Naive thymus-derived CD8-positive, alpha-beta T cell (primary cell): ENCODE measurements around the gene ASTN2. TPM values are rescaled to one million over a fixed set of nuclear protein-coding genes. Genes with fewer than 3 reads are reported as not detected.
A peak's percentile ranks its signal among the peaks of the same experiment; 100 is the strongest.

ENCODE experiments used
- ATAC-seq, 2 donors: fragments of 150-1000 bp; cut with Tn5 transposase in 1 of 2; sonication (Bioruptor Pico), chemical (Tn5 transposase) in 1 of 2; 1 replicate in 1 of 2; 2 replicates in 1 of 2; pipeline ENCODE4 v1.10.0; 2021; ENCODE audit warnings: mild to moderate bottlenecking in 2 of 2, moderate library complexity in 2 of 2
- POLR2A ChIA-PET: fragments of 350-600 bp; sonication (Branson Sonifier 250); formaldehyde crosslinking; loops from one replicate; lab custom pipeline; 2021; ENCODE audit warnings: antibody characterized with exemption; lab: Charles Lee
- DNase-seq, 10 donors: peaks; one replicate each; pipeline versions ENCODE4 v3.0.0 to v3.0.0-alpha.2; 2020 to 2022
- H3K27ac Mint-ChIP-seq, 10 donors: one replicate each; pipeline ENCODE4 v1.8.0; 2020 to 2022; ENCODE audit warnings: mild to moderate bottlenecking in 10 of 10, mixed read lengths in 10 of 10, moderate library complexity in 4 of 10, inconsistent platforms in 1 of 10
- H3K27me3 Mint-ChIP-seq, 5 donors: one replicate each; pipeline ENCODE4 v1.8.0; 2021 to 2022; ENCODE audit warnings: mixed read lengths in 5 of 5
- H3K36me3 Mint-ChIP-seq, 3 donors: one replicate each; pipeline ENCODE4 v1.8.0; 2020 to 2022; ENCODE audit warnings: mixed read lengths in 3 of 3, mild to moderate bottlenecking in 2 of 3, inconsistent platforms in 1 of 3
- H3K4me1 Mint-ChIP-seq, 4 donors: one replicate each; pipeline ENCODE4 v1.8.0; 2021 to 2022; ENCODE audit warnings: mixed read lengths in 4 of 4
- H3K4me3 Mint-ChIP-seq, 10 donors: one replicate each; pipeline ENCODE4 v1.8.0; 2020 to 2022; ENCODE audit warnings: mild to moderate bottlenecking in 10 of 10, mixed read lengths in 10 of 10, moderate library complexity in 6 of 10, inconsistent platforms in 1 of 10
- H3K9me3 Mint-ChIP-seq, 9 donors: one replicate each; pipeline ENCODE4 v1.8.0; 2020 to 2022; ENCODE audit warnings: mixed read lengths in 9 of 9, mild to moderate bottlenecking in 3 of 9, inconsistent platforms in 1 of 9, moderate library complexity in 1 of 9
- polyA plus RNA-seq, 3 donors: library from polyadenylated mRNA; unstranded; fragments of 300-500 nt; fragmentation: Illumina TruSeq; gene quantifications; one replicate each; pipeline ENCODE4 v1.2.3, GENCODE V29; 2021
- total RNA-seq, 8 experiments: library from RNA in 2 of 8; stranded (reverse) in 2 of 8; gene quantifications; one replicate each; pipeline ENCODE4 v1.2.3 and lab custom pipeline; 2021 to 2026

Gene ASTN2
- total and polyA plus RNA-seq, 5 experiments from 2014 or later = 1.2 to 3.8 (median 3.2) TPM

DNA sequence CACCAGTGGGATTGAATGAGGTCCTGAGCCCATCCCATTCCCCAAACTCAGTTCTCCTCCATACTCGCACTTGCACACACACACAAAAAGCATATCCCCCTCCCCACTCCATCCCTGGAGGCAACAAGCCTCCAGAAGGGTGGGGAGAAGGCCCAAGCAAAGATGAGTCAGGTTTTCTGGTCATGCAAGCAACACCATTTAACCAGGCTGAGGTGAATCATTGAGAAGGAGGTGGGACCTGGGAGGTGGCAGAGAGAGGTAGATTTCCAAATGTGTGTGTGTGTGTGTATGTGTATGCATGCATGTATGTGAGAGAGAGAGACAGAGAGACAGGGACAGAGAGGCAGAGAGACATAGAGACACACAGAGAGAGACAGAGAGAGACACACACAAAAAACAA is 913.0 kb downstream of the ASTN2 start:
- H3K27ac Mint-ChIP-seq = no peak overlapping the region
- H3K36me3 Mint-ChIP-seq = peaks cover 0 to 8% (median 8%) of the 10 kb centered on the region in 3 donors
- H3K27me3 Mint-ChIP-seq = peaks cover 0 to 9% (median 0%) of the 10 kb centered on the region in 5 donors
- H3K9me3 Mint-ChIP-seq = peaks cover 0 to 23% (median 3%) of the 10 kb centered on the region in 9 donors
- POLR2A ChIA-PET = no interaction called here
- DNase-seq (no peak), ATAC-seq (no peak)
- peaks cover 0 to 4% (median 0%) of the 10 kb centered on the region in 4 donors for H3K4me1 Mint-ChIP-seq
- no peak overlapping the region for H3K4me3 Mint-ChIP-seq

DNA sequence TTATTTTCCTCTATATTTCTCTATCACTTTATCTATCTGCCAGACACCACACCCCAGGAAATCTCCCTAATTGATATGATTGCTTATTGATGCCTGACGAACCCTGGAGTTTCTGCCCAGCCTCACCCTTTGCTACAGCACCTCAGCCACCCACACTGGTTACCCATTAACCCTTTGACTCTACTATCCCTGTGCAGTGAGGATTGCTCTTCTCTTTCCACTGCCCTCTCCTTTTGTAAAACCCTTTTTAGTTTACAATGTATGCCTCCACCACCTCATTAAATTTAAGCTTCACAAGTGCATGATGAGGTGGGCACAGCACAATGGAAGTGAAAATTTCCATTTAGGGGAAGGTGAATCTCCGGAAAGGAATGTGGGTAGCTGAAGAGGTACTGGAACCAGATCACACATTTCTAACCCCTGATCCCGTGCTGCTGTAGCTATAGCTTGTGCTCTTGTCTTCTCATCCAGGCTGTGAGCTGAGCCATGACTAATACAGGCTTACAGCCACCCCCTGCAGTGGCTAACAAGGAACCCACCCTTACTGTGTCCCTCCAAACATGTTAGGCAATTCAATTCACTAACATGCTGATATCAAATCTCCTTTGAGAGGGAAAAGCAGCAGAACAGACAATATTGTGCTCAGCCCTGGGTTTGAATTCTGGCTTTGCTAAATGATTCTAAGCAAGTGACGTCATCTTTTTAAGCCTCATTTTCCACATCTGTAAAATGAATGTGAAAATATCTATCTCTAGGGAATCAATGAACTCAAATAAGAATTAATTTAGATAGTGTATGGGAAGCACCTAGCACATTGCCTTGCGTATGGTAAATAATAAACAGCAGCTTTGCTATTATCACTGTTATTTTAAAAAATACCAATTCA is 914.6 kb downstream of the ASTN2 start:
- POLR2A ChIA-PET = no interaction called here
- peaks cover 0 to 8% (median 8%) of the 10 kb centered on the region in 3 donors for H3K36me3 Mint-ChIP-seq
- peaks cover 0 to 13% (median 3%) of the 10 kb centered on the region in 9 donors for H3K9me3 Mint-ChIP-seq
- no peak for DNase-seq
- H3K27ac Mint-ChIP-seq = no peak overlapping the region
- H3K4me1 Mint-ChIP-seq = peaks cover 0 to 6% (median 0%) of the 10 kb centered on the region in 4 donors
- peaks cover 0 to 9% (median 0%) of the 10 kb centered on the region in 5 donors for H3K27me3 Mint-ChIP-seq
- no peak overlapping the region for H3K4me3 Mint-ChIP-seq
- ATAC-seq = no peak

DNA sequence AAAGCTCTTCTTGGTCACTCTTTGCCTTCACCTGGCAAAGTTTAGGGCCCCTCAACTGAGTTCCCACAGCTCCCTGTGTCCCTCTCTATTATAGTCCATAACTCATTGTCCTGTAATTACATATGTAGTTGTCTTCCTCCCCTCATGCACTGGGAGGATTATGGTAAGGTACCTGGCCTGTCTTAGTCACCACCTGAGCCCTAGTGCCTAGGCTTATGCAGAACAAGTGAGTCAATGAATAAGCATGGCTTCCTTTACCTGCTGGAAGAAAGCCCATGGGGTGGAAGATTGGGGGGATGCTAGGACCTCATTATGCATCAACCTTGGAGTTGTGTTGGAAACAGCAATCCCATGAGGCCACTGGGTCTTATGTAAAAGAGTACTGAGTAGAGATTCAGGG is 915.4 kb downstream of the ASTN2 start:
- peaks cover 0 to 13% (median 3%) of the 10 kb centered on the region in 9 donors for H3K9me3 Mint-ChIP-seq
- peaks cover 0 to 9% (median 0%) of the 10 kb centered on the region in 5 donors for H3K27me3 Mint-ChIP-seq
- peaks cover 0 to 8% (median 8%) of the 10 kb centered on the region in 3 donors for H3K36me3 Mint-ChIP-seq
- POLR2A ChIA-PET = no interaction called here
- H3K27ac Mint-ChIP-seq = no peak overlapping the region
- no peak overlapping the region for H3K4me3 Mint-ChIP-seq
- DNase-seq (no peak), ATAC-seq (no peak)
- H3K4me1 Mint-ChIP-seq = peaks cover 0 to 6% (median 0%) of the 10 kb centered on the region in 4 donors

DNA sequence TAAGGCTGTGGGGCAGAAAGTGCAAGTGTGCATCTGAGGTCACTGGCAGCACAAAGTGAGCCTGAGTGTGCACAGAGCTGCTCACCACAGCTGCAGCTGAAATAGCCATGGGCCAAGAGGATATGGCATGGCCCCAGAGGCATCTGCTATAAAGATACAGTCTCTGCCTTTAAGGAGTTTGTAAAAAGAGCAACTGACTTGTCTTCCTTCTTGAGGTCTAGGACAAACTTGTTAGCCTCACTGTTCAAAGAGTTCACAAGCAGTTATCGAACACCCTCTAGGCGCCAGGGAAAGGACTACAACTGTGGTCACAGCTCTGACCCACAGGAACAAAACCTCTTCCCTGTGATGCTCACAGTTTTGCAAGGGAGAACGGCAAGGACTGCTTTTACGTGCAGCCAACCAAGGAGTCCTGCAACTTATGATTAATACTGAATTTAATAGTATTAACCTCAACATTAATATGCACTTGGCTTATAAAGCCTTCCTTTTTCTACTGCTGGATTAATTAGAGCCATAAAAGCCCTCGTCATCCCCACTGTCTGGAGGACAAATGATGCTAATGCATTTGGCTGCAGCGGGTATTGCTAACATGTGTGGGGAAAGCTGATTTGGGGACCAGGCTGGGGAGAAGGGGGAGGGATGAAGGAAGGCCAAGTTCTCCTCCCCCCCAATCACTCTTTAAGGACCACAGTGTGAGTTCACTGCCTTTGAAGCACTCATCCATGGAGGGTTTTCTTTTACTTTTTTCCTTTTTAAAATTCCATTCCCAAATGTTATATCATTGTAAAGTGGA is 917.6 kb downstream of the ASTN2 start:
- peaks cover 0 to 8% (median 6%) of the 10 kb centered on the region in 3 donors for H3K36me3 Mint-ChIP-seq
- no peak for ATAC-seq
- POLR2A ChIA-PET = no interaction called here
- no peak for DNase-seq
- H3K27ac Mint-ChIP-seq = no peak overlapping the region
- no peak overlapping the region for H3K4me3 Mint-ChIP-seq
- peaks cover 0 to 7% (median 3%) of the 10 kb centered on the region in 9 donors for H3K9me3 Mint-ChIP-seq
- peaks cover 0 to 5% (median 0%) of the 10 kb centered on the region in 5 donors for H3K27me3 Mint-ChIP-seq
- H3K4me1 Mint-ChIP-seq = peaks cover 0 to 5% (median 0%) of the 10 kb centered on the region in 4 donors

DNA sequence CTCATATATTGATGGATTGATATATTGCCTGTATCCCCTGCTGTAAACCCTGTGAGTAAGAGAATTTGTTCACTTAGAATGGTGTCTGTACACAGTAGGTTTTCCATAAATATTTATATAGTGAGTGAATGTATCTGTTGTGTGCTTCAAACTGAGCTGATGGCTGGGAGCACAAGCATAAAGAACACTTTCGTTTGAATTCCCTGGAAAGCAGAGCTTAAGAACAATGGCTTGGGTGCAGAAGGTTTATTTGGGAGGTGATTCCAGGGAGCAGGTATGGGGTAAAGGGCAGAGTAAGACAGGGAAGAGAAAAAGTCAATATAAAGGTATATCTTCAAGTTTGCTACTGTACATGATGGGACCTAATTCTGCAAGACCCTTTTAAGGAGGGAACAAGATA is 918.7 kb downstream of the ASTN2 start:
- H3K36me3 Mint-ChIP-seq = peaks cover 0 to 3% (median 0%) of the 10 kb centered on the region in 3 donors
- peaks cover 0 to 2% (median 0%) of the 10 kb centered on the region in 4 donors for H3K4me1 Mint-ChIP-seq
- H3K9me3 Mint-ChIP-seq = no peaks in the 10 kb centered on the region
- H3K27ac Mint-ChIP-seq = no peak overlapping the region
- ATAC-seq = no peak
- H3K4me3 Mint-ChIP-seq = no peak overlapping the region
- H3K27me3 Mint-ChIP-seq = no peaks in the 10 kb centered on the region
- DNase-seq = no peak
- POLR2A ChIA-PET = no interaction called here

DNA sequence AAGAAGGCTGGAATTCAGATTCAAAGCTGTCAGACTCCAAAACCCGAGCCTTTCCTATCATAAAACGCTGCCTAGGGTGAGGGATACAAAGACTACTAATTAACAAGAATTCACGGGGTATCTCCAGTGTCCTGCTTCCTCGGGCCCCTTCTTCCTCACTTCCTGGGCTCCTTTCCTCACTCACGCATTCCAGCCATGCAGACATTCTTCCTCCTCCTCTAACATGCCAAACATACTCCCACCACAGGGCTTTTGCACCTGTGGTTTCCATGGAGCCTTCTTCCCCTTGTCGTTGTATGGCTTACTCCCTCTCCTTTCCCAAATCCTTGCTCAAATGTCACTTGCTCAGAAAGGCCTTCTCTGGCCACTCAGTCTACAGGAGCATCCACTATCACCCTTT is 919.1 kb downstream of the ASTN2 start:
- DNase-seq (no peak), ATAC-seq (no peak)
- Mint-ChIP-seq H3K36me3 (peaks cover 0 to under 1% (median 0%) of the 10 kb centered on the region in 3 donors), H3K4me3 (no peak overlapping the region), H3K4me1 (peaks cover 0 to 2% (median 0%) of the 10 kb centered on the region in 4 donors), H3K27me3 (no peaks in the 10 kb centered on the region), H3K27ac (no peak overlapping the region), H3K9me3 (peaks cover 0 to 1% (median 0%) of the 10 kb centered on the region in 9 donors)
- POLR2A ChIA-PET = no interaction called here

DNA sequence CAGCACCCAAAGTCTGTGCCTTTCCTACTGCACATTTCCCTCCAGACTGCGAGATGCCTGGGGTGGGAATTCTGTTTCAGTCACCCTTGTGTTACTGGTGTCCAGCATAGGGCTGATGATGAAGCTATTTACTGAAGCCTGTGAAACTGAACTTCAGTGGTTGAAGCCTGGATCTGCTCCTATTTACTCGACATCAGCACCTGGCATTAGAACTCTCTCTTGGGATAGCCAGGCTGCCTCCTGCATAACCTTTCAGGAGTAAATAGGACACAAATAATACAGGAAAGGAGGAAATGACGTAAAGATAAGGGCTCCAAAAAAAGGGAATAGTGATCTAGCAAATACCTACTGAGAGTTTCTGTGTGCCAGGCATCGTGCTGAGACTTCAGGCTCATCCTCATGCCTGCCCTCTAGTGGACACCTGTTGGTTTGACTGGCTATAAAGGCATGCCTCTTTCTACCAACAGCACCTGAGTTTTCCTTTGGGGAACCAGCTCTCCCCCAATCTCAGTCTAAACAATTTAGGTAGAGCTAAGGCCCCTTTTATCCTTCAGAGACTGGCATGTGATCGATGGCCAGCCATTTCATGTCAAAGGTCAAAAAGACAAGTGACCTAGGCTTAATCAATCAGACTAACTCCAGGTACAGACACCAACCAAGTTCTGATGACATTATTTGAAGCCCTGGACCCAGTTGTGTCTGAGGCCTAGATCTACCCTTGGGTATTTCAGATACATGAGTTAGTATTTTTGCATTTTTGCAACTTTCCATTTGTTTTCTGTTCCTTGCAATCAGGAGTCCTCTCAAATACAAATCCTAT is 919.8 kb downstream of the ASTN2 start:
- peaks cover 0 to 5% (median 0%) of the 10 kb centered on the region in 3 donors for H3K36me3 Mint-ChIP-seq
- H3K27me3 Mint-ChIP-seq = no peaks in the 10 kb centered on the region
- POLR2A ChIA-PET = interaction anchor here (0.6 kb wide), 1 partner anchor 199 kb away, joined by 3 read pairs; no protein-coding TSS in a partner anchor
- no peak overlapping the region for H3K27ac Mint-ChIP-seq
- H3K4me3 Mint-ChIP-seq = no peak overlapping the region
- ATAC-seq (no peak), DNase-seq (peak in 2 of 10 donors; percentile 1 to 3)
- H3K9me3 Mint-ChIP-seq = peaks cover 0 to 6% (median 0%) of the 10 kb centered on the region in 9 donors
- peaks cover 0 to 2% (median 0%) of the 10 kb centered on the region in 4 donors for H3K4me1 Mint-ChIP-seq

DNA sequence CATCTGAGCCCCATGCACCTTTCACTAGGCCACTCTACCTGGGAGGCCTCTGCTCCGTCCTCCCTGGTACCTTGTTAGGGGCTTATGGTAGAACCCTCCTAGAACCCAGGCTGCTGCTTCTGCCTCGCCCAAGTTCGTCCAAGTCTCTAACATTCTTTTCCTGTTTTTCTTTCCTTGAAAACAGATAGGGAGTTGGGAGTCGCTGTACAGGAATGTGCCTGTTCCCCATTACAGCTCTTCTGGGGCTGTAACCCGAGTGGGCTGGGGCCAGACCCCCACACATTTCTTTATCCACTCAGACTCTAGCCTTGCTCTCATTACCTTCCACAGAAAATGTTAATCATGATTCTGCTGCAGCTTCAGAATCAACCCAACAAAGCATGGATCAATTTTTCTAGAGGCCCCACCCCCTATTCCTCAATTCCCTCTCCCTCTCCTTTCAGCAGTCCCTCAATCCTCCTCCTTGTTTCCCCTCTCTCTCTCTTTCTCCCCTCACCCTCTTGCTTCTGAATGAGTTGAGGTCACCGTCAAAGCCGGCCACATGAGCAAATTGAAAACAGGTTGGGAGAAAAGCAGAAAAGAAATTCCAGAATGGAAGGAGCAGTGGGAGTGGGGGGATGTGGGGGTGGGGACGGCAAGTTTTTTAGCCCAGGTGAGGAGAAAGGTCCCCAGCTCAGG is 921.5 kb downstream of the ASTN2 start:
- H3K27me3 Mint-ChIP-seq = no peaks in the 10 kb centered on the region
- POLR2A ChIA-PET = no interaction called here
- H3K27ac Mint-ChIP-seq = no peak overlapping the region
- no peak for ATAC-seq
- DNase-seq = no peak
- H3K36me3 Mint-ChIP-seq = peaks cover 0 to 5% (median 0%) of the 10 kb centered on the region in 3 donors
- peaks cover 0 to 2% (median 0%) of the 10 kb centered on the region in 4 donors for H3K4me1 Mint-ChIP-seq
- H3K9me3 Mint-ChIP-seq = peaks cover 0 to 6% (median 0%) of the 10 kb centered on the region in 9 donors
- H3K4me3 Mint-ChIP-seq = no peak overlapping the region

DNA sequence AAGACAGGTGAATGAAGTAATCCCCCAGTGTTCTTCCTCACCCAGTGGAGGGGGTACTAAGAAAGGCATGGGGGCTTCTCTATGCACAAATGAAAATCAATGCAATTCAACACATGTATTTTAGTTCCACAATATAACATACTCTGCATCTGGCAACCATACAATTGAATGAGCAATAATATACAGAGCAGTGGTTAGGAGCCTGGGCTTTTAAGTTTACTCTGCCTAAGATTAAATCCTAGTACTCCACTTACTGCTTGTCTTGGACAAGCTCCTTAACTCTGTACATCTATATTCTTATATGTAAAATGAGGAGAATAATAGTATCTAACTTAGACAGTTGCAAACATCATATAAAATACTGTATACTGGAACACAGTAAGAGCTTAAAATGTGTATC is 923.2 kb downstream of the ASTN2 start:
- Mint-ChIP-seq H3K36me3 (peaks cover 0 to 9% (median 0%) of the 10 kb centered on the region in 3 donors), H3K4me1 (peaks cover 0 to 2% (median 0%) of the 10 kb centered on the region in 4 donors), H3K9me3 (peaks cover 0 to 6% (median 0%) of the 10 kb centered on the region in 9 donors), H3K4me3 (no peak overlapping the region), H3K27ac (no peak overlapping the region), H3K27me3 (no peaks in the 10 kb centered on the region)
- ATAC-seq = no peak
- no peak for DNase-seq
- POLR2A ChIA-PET = no interaction called here

DNA sequence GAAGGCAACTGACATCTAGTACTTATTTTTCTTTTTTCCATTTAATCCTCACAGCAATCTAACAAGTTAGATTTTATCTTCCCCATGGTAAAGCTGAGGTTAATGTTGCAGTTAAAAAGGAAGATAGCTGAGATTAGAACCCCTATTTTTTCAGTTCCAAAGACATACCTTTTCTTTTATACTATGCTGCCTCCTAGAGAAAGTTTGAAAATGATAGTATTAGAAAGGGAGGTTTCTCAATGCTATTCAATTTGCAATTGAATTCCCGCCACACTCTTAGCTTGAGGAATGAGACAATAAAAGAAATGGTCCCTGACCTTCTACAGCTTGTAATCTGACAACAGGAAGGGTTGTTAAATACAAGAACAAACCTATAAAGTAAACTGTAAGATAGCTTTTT is 923.6 kb downstream of the ASTN2 start:
- ATAC-seq = no peak
- Mint-ChIP-seq H3K36me3 (peaks cover 0 to 9% (median 0%) of the 10 kb centered on the region in 3 donors), H3K27me3 (no peaks in the 10 kb centered on the region), H3K9me3 (peaks cover 0 to 6% (median 0%) of the 10 kb centered on the region in 9 donors), H3K27ac (no peak overlapping the region), H3K4me3 (no peak overlapping the region), H3K4me1 (peaks cover 0 to 2% (median 0%) of the 10 kb centered on the region in 4 donors)
- DNase-seq = no peak
- POLR2A ChIA-PET = no interaction called here

DNA sequence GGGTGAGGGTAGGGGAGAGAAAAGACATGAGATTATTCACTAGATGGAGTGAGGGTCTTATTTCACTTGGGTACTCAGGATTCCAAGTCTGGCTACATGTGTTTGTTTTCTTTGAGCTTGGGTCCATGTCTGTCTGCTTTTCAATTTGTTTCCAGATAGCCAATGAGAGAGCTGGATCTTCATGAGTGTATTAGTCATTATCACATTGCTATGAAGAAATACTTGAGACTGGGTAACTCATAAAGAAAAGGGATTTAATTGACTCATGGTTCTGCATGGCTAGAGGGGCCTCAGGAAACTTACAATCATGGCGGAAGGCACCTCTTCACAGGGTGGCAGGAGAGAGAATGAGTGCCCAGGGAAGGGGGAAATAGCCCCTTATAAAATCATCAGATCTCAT is 924.5 kb downstream of the ASTN2 start:
- ATAC-seq (no peak), DNase-seq (no peak)
- POLR2A ChIA-PET = no interaction called here
- Mint-ChIP-seq H3K9me3 (peaks cover 0 to 6% (median 0%) of the 10 kb centered on the region in 9 donors), H3K36me3 (peaks cover 0 to 9% (median 0%) of the 10 kb centered on the region in 3 donors), H3K27me3 (no peaks in the 10 kb centered on the region), H3K4me1 (no peaks in the 10 kb centered on the region), H3K4me3 (no peak overlapping the region), H3K27ac (no peak overlapping the region)
